Activated naive CD8-positive, alpha-beta T cell (primary cell): ENCODE data around the gene TMEM51.

Experiments used
- H3K27ac Mint-ChIP-seq: one replicate; pipeline ENCODE4 v1.8.0; 2021; ENCODE audit warnings: mixed read lengths
- H3K27me3 Mint-ChIP-seq: one replicate; pipeline ENCODE4 v1.8.0; 2021; ENCODE audit warnings: mixed read lengths
- H3K36me3 Mint-ChIP-seq: one replicate; pipeline ENCODE4 v1.8.0; 2021; ENCODE audit warnings: mixed read lengths
- H3K4me1 Mint-ChIP-seq: one replicate; pipeline ENCODE4 v1.8.0; 2021; ENCODE audit warnings: low read depth, mixed read lengths
- H3K4me3 Mint-ChIP-seq: one replicate; pipeline ENCODE4 v1.8.0; 2021; ENCODE audit warnings: mild to moderate bottlenecking, mixed read lengths
- H3K9me3 Mint-ChIP-seq: one replicate; pipeline ENCODE4 v1.8.0; 2021; ENCODE audit warnings: low read depth, mixed read lengths

TMEM51 gene

DNA sequence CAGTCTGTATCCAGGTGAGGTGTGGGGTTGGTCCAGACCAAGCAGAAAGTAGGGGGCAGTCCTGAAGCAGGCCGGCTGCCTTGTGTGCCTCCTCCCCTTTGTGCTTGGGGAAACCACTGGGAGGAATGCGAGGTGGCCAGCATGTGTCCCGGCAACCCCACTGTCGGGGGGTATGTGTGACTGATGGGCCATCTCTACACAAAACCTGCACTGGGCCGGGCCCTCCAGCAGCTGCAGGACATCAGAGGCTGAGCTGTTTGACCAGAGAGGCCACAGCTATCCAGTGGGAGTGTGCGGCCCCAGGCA lies 33.3 kb downstream of the TMEM51 start:
- Mint-ChIP-seq H3K27ac (no peak overlapping the region), H3K4me1 (no peaks in the 10 kb centered on the region), H3K36me3 (no peaks in the 10 kb centered on the region), H3K4me3 (no peak overlapping the region), H3K27me3 (peaks cover 8% of the 10 kb centered on the region), H3K9me3 (no peaks in the 10 kb centered on the region)

DNA sequence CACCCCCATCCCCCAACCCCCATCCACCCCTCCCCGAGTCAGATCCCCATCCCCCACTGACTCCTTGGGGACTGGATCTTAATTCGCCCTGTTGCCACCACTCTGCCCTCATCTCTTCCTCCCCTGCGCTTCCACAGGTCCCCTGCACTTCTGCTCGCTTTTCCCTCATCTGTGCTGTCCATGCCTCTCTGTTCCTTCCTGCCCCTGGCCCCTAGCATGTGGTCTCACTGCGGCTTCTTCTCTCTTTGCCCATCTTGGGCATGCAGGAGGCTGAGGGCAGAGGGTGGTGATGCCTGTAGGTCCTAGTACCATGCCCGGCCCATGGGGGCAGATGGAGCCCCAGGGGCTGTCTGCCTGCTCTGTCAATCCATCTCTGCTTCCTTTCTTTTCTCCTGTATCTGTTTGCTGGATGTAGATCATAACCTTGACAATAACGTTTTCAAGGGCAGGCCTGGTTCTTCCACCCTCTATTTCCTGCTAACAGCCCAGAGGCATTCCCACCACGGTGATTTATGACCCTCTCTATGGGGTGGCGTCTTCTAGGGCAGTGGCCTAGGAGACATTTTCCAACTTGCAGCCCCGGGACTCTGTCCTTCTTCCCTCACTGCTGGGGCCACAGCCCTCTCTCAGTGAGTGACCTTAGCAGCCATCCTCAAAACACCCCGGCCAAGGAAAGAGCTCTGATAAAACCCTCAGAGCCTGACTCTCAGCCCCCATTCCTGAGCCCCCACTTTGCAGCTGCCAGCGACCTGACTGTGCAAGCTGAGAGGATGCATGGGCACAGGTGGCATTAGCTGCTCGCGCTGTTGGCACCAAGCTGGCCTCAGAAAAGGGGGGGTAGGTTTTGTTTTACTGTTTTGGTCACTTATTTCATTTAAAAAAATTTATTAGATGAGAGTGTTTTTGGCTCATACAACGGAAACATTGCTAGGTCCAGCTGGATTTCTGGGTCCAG lies 33.9 kb downstream of the TMEM51 start:
- Mint-ChIP-seq H3K27ac (no peak overlapping the region), H3K4me1 (no peaks in the 10 kb centered on the region), H3K27me3 (peaks cover 5% of the 10 kb centered on the region), H3K4me3 (no peak overlapping the region), H3K9me3 (no peaks in the 10 kb centered on the region), H3K36me3 (no peaks in the 10 kb centered on the region)

DNA sequence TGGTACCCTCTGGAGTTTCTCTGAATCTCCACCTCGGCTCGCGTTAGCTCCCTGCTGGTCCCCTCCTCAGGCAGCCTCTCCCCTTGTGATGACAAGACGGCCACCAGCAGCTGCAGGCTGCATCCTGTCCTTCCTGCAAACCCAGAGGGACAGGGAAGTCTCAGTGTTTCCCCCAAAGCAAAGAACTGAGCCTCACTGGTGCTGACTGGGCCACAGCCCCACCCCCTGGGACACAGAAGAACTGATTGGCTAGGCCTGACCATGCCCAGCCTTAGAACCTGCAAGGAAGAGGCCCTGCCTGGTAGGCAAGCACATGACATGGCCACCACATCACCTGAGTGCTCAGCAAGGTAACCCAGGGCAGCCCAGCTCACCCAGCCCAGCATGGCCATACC lies 34.6 kb downstream of the TMEM51 start:
- Mint-ChIP-seq H3K4me1 (no peaks in the 10 kb centered on the region), H3K36me3 (no peaks in the 10 kb centered on the region), H3K27ac (no peak overlapping the region), H3K9me3 (no peaks in the 10 kb centered on the region), H3K27me3 (peaks cover 5% of the 10 kb centered on the region), H3K4me3 (no peak overlapping the region)

DNA sequence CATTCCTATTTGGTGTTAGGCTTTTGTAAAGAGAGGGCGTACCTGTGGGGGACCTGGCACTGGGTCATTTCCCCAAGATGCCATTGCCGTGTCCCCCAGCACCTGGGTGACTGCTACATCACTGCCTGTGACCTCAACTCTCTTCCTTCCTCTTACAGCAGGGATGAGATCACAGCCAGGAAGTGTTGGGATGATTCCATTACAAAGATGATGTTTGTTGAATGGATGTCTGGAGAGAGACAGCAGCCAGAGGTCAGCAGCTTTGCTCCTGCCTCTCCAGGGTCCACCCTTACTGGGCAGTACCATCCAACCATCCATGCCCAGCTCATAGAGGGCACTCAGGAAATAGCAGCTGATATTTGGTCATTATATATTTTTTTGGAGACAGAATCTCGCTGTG lies 35.1 kb downstream of the TMEM51 start:
- Mint-ChIP-seq H3K36me3 (no peaks in the 10 kb centered on the region), H3K4me3 (no peak overlapping the region), H3K27me3 (peaks cover 5% of the 10 kb centered on the region), H3K9me3 (no peaks in the 10 kb centered on the region), H3K27ac (no peak overlapping the region), H3K4me1 (no peaks in the 10 kb centered on the region)

DNA sequence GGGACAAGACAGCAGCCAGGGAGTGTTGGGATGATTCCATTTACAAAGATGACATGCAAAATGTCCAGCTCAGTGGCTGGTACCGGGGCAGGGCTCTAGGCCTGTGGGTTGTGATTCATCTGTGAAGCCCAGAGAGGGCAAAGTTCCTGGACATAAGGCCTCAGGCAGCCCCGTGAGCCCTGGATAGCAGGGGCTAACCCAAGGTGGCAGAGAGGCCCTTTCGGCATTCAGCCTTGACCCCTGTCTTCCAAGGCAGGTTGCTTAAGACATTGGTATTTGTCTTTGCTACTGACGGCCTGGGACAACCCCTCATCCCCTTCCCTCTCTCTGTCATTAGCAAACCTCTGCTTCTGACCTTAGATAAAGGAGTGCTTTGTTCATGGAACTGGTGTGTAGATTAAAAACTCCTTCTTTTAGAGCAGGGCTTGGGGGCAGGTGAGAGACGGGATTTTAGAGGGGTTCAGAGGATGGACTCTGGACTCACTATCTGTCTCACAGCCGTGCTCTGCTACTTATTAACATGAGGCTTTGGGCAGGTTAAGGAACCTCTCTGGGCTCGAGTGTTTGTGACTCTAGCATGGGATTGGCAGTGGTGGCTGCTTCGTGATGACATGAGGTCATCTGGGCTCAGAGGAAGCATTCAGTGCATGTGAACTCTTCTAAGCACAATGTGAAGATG lies 36.3 kb downstream of the TMEM51 start:
- Mint-ChIP-seq H3K27ac (no peak overlapping the region), H3K9me3 (no peaks in the 10 kb centered on the region), H3K27me3 (peaks cover 7% of the 10 kb centered on the region), H3K4me1 (no peaks in the 10 kb centered on the region), H3K36me3 (no peaks in the 10 kb centered on the region), H3K4me3 (no peak overlapping the region)

DNA sequence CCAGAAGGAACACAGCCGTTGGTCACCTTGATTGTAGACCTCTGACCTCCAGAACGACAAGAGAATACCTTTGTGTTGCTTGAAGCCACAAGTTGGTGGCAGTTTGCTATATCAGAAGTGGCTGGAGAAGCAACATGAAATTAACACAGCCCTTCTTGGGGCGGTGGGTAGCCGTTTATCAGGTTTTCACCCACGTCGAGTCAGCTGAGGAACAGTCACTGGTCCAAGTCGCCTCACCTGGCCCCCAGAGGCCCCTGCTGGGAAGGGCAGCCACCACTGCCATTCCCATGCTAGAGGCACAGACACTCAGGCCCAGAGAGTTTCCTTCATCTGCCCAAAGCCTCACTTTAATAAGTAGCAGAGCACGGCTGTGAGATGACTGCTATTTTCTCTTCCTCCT lies 37.7 kb downstream of the TMEM51 start:
- H3K9me3 Mint-ChIP-seq = no peaks in the 10 kb centered on the region
- peaks cover 5% of the 10 kb centered on the region for H3K27me3 Mint-ChIP-seq
- no peaks in the 10 kb centered on the region for H3K4me1 Mint-ChIP-seq
- H3K4me3 Mint-ChIP-seq = no peak overlapping the region
- H3K27ac Mint-ChIP-seq = no peak overlapping the region
- H3K36me3 Mint-ChIP-seq = no peaks in the 10 kb centered on the region

DNA sequence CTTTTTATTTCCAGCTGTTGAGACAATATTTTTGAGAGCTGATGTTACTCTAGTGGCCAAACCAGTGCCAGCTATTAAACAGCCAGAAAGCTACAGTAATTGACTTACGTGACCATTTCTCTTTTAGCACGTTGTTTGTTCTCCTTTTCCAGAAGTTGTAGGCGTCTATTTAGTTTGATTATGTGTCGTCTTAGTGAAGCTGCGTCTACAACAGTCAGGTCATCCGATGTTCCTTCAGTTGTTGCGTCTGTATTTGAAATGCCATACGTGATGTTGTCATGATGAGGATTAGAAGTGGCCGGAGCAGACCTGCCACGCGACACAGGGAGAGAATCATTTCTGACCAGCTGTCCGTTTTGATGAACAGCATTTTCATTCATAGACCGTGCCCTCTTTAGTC lies 38.2 kb downstream of the TMEM51 start:
- Mint-ChIP-seq H3K4me3 (no peak overlapping the region), H3K27me3 (peaks cover 2% of the 10 kb centered on the region), H3K4me1 (no peaks in the 10 kb centered on the region), H3K27ac (no peak overlapping the region), H3K36me3 (no peaks in the 10 kb centered on the region), H3K9me3 (no peaks in the 10 kb centered on the region)

DNA sequence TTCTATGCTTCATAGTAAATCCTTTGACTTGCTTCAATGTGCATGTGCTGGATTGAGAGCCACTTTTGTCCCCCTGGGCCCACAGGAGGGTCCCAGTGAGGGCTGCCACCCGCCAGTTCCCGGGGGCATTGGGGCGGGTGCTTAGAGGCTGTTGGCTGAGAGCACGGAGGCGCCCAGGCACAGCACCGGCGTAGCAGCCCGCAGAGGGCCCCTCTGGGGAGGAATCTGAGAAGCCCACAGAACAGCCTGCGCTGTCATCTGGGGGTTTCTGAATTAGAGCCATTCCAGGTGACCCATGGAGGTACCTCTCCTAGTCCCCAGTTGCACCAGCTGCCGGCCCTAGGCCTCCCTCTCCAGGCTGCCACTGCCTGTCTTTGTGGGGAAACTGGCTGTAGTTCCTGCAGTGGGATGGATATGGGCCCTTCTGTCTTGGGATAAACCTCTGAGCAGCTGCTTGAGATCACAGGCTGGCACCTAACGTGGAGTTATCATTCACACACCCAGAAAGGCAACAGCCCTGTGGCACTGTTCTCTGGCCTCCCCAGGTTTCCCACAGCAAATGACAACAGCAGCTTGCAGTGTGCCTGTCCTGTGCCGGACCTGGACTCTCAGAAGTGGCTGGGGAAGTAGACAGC lies 39.5 kb downstream of the TMEM51 start:
- Mint-ChIP-seq H3K9me3 (no peaks in the 10 kb centered on the region), H3K4me3 (no peak overlapping the region), H3K4me1 (no peaks in the 10 kb centered on the region), H3K36me3 (no peaks in the 10 kb centered on the region), H3K27ac (no peak overlapping the region), H3K27me3 (peaks cover 2% of the 10 kb centered on the region)

DNA sequence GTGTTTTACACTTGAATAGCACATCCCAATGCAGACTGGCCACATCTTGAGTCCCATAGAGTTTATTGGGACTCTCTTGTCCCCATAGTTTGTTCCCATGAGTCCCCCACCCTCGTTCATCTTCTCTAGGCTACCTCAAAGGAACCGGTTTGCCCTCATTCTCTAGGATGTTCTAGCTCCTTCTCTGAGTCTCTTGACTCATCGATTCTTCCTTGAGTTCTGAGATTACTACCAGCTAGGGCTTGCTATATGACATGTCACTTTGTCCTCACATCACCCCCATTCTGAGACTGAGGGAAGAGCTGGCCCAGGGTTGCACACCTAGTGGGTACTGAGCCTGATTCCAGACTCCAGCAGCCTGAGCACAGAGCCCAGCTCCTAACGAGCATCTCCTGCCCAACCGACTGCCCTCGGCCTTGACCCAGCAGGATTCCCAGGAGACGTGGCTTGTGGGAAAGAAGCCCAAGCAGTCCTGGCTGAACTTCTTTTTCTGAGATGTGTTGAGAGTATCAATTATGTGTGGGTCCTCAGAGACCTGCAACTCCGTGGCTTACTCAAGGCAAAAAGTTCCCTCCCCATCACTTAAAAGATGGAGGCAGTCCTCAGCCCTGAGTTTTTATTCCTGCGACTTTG lies 42.0 kb downstream of the TMEM51 start:
- H3K27ac Mint-ChIP-seq = no peak overlapping the region
- H3K36me3 Mint-ChIP-seq = no peaks in the 10 kb centered on the region
- no peaks in the 10 kb centered on the region for H3K9me3 Mint-ChIP-seq
- H3K4me3 Mint-ChIP-seq = no peak overlapping the region
- peaks cover 5% of the 10 kb centered on the region for H3K27me3 Mint-ChIP-seq
- H3K4me1 Mint-ChIP-seq = no peaks in the 10 kb centered on the region

DNA sequence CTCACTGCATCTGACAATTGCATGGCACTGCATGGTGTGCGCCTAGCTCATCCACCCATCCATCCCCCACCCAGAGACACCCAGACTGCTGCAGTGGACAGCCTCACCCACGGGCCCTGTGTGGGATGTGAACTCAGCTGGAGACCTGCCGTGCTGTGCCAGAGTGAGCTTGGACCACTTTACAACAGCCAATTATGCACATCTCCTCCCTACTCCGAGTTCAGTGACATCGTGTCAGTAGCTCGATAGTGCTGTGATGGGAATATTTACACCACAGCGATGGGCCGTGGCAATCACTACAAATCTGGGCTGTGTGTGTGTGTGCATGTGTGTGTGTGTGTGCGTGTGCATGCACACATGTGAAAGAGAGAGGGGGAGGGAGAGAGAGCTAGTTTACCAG lies 42.5 kb downstream of the TMEM51 start:
- Mint-ChIP-seq H3K4me1 (no peaks in the 10 kb centered on the region), H3K9me3 (no peaks in the 10 kb centered on the region), H3K27me3 (peaks cover 5% of the 10 kb centered on the region), H3K4me3 (no peak overlapping the region), H3K27ac (no peak overlapping the region), H3K36me3 (no peaks in the 10 kb centered on the region)

DNA sequence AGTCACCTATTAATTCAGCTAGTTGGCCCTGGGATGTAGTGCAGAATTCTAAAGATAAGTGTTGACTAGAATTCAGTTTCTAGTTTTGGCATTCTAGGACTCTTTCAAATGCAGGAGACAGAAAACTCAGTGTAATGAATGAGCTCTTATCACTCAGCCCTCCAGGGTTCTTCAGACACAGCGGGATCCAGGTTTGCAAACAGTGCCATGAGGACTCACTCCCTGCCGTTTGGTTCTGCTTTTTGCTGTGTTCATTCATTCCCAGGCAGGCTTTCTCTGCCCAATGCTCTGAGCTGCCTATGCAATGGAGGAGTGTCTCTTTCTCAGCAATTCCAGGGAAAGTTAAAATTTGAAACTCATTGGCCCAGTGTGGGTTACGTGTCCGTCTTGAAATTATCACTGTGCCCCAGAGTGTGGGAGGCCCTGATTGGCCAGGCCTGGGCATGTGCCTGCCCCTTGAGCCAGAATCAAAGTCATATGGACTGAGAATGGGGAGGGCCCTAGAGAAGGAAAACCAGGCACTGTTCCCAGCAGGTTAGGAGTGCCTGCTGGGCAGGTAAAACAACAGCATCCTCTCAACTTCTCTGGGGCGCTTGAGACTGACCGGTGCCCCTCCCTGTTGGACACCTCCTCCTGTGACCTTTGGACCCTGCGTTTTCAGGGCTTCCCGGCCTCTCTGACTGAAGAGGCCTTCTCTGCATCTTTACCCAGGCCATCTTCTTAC lies 43.4 kb downstream of the TMEM51 start:
- H3K4me3 Mint-ChIP-seq = no peak overlapping the region
- no peaks in the 10 kb centered on the region for H3K4me1 Mint-ChIP-seq
- H3K36me3 Mint-ChIP-seq = no peaks in the 10 kb centered on the region
- H3K9me3 Mint-ChIP-seq = no peaks in the 10 kb centered on the region
- H3K27me3 Mint-ChIP-seq = peaks cover 5% of the 10 kb centered on the region
- H3K27ac Mint-ChIP-seq = no peak overlapping the region

DNA sequence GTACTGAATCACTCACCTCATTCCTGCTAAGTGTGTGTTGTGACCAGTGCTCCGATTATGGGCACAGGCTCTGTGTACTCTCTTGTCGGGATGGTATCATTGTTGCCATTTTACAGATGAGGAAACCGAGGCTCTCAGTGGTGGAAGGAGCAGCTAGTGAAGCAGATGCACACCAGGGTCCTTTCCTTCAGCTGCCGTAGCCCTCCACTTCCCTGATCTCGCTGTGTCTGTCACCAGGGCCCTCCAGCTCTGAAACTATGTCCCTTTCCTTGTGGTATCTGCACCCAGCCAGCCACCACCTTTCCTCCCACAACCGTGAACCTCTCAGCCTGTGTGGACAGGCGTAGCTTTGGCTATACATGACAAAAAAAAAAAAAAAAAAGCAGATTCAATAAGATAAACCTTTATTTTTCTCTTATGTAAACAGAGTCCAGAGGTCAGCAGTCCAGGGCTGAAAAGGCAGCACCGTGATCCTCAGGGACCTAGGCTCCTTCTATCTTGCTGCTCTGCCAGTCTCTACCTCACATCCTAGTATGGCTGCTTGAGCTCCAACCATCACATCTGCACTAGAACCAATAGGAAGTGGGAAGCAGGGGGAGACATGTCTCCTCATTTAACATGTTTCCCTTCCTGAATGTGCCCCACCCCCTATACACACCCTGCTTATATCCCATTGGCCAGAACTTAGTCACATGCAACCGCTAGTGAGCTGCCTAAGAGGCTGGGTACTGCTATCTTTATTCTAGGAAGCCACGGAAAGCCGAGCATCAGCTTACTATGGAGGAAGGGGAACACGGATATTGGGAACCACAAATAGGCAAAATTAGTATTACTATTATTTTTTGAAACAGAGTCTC lies 44.3 kb downstream of the TMEM51 start:
- no peaks in the 10 kb centered on the region for H3K4me1 Mint-ChIP-seq

DNA sequence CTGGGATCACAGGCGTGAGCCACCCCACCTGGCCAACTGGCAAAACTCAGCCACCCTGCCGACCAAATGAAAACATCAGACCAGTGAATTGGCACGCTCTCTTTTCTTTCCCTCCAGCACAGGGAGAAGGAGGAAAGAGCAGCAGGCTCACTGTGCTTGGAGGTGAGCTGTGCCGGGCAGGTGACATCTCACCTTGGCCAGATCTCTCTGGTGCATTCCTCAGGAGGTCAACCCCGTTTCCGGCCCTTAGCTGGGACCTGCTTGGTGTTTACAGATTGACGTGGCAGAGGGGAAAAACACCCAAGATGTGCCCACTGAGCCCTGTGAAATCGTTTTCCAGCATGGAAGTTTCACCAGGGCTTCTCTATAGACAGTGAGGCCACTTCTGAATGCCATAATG lies 45.1 kb downstream of the TMEM51 start:
- Mint-ChIP-seq H3K27me3 (peaks cover 6% of the 10 kb centered on the region), H3K9me3 (no peaks in the 10 kb centered on the region), H3K4me3 (no peak overlapping the region), H3K4me1 (no peaks in the 10 kb centered on the region), H3K27ac (no peak overlapping the region), H3K36me3 (no peaks in the 10 kb centered on the region)

More for the DNA sequence above, 44.3 kb downstream of the TMEM51 start:
- Mint-ChIP-seq H3K4me3 (no peak overlapping the region), H3K36me3 (no peaks in the 10 kb centered on the region), H3K27ac (no peak overlapping the region), H3K27me3 (peaks cover 6% of the 10 kb centered on the region), H3K9me3 (no peaks in the 10 kb centered on the region)

DNA sequence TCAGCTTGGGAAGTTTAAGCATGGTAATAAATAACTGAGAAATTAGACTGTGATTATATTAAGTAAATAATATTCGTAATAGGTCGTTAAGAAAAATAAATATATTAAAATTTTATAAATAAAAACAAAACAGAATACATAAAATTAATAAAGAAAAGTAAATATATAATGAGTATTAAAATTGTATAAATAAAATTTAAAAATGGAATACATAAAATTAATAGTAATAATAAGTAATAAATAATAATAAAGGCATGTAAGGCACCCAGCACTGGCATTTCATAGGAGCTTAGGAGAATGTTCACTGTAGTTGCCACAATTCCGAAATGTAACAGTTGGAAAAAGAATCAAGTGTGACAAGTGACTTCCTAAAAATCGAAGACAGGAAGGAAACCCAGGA lies 47.7 kb downstream of the TMEM51 start:
- Mint-ChIP-seq H3K9me3 (no peaks in the 10 kb centered on the region), H3K36me3 (no peaks in the 10 kb centered on the region), H3K4me3 (no peak overlapping the region), H3K27ac (no peak overlapping the region), H3K4me1 (no peaks in the 10 kb centered on the region), H3K27me3 (peaks cover 4% of the 10 kb centered on the region)
